ENCODE measurements around the gene ARHGAP29.
"Not testable (repeated sequence)": the region's sequence is repeated elsewhere in the genome, so short reads cannot be mapped to it uniquely, and the experiment has no call there.

ARHGAP29 gene

DNA sequence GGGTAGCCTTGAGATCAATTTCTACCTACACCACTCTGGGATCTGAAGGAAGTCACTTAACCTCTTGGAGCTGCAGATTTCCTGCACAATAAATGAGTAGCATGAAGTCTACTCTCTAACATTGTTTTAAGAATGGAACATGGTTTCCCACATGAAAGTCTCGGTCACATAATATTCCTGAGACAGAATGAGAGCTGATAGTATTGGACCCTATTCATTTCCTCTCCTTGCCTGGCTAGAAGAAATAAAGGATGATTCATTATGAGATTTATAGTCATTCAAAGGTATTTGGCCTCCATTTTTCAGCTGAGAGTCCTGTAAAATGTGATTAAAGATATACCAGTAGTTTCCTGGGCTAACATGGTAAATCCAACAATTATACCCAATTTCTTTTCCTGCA, 56.7 kb downstream of the ARHGAP29 start:
- DNase-seq (ENCODE audit: low read depth in 1 of 2, low spot score in 1 of 2), result no peak

DNA sequence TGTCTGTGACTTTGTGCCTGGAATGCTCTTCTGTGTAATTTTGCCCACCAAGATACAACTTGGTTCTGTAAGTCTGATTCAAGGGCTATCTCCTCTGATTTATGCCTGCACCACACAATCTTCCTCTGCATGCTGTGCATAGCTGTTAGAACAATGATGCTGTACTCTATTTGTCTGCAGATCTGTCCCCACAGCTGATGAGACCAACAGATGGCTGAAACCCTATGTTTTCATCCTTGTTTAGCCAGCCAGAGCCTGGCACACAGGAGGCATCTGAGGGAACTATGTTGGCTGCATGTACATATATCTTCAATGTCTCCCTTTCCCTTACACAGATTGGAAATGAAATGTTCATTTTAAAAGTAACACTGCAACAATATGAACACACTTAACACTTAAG, 58.5 kb downstream of the ARHGAP29 start:
- no peak for DNase-seq (ENCODE audit: low read depth in 1 of 2, low spot score in 1 of 2)

DNA sequence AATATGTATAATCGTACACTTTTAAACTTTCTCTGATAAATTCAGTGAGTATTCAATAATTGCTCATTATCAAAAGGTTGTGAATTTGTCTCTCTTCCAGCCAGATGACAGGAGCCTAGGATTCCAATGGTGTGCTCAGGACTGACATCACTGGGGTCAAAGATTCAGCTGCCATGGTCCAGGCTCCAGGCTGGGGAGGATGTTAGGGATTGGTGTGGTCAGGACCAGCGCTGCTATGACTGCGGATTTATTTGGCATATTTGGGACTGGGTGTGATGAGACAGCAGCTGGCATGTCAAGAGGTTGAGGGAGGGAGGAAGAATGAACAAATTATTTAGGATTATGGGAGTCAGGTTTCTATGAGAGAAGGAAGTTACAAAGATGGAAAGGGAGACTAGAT, 68.3 kb downstream of the ARHGAP29 start:
- DNase-seq (ENCODE audit: low read depth in 1 of 2, low spot score in 1 of 2), result no peak

DNA sequence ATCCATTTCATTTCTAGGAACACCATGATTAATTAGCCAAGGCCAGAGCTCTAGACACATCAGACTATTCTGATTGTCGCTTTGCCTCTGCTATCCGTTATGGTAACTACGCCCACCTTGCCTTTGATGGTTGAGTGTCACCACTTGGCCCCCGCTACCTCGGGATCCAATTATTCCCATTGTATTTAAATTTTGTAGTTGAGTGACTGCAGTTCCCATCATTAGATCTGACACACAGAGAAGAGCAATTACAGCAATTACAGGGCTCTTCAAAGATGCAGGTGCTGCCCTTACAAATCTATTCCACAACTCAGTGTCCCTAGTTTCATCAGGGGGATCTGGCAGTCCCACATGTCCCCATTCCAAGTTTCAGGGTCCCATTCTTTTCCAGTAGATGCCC, 71.5 kb downstream of the ARHGAP29 start:
- no peak for DNase-seq (ENCODE audit: low read depth in 1 of 2, low spot score in 1 of 2)

DNA sequence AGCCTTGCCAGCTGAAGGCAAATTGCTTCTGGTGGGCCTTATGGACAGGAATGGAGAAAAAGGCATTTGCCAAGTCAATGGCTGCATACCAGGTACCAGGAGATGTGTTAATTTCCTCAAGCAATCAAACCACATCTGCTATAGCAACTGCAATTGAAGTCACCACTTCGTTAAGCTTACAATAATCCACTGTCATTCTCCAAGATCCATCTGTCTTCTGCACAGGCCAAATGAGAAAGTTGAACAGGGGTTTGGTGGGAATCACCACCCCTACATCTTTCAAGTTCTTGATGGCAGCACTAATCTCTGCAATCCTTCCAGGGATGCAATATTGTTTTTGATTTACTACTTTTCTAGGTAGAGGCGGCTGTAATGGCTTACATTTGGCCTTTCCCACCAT, 72.5 kb downstream of the ARHGAP29 start:
- not testable (repeated sequence) for DNase-seq (ENCODE audit: low read depth in 1 of 2, low spot score in 1 of 2)

DNA sequence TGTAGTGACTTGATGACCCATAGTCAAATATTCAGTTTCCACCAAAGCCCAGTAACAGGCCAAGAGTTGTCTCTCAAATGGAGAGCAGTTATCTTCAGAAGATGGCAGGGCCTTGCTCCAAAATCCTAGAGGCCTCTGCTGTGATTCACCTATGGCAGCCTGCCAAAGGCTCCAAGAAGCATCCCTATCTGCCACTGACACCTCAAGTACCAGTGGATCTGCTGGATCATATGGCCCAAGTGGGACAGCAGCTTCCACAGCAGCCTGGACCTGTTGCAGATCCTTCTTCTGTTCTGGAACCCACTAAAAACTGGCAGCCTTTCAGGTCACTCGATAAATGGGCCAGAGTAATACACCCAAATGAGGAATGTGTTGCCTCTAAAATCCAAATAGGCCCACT, 73.3 kb downstream of the ARHGAP29 start:
- DNase-seq (ENCODE audit: low read depth in 1 of 2, low spot score in 1 of 2), result not testable (repeated sequence)

DNA sequence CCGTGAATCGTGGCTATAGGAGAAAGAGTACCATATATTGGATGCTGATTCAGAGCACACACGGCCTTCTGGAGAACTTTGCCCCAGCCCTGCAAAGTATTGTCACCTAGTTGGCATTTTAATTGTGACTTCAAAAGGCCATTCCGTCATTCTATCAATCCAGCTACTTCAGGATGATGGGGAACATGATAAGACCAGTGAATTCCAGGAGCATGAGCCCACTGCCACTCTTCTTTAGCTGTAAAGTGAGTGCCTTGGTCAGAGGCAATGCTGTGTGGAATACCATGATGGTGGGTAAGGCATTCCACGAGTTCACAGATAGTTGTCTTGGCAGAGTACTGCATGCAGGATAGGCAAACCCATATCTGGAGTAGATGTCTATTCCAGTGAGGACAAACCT, 74.1 kb downstream of the ARHGAP29 start:
- not testable (repeated sequence) for DNase-seq (ENCODE audit: low read depth in 1 of 2, low spot score in 1 of 2)

DNA sequence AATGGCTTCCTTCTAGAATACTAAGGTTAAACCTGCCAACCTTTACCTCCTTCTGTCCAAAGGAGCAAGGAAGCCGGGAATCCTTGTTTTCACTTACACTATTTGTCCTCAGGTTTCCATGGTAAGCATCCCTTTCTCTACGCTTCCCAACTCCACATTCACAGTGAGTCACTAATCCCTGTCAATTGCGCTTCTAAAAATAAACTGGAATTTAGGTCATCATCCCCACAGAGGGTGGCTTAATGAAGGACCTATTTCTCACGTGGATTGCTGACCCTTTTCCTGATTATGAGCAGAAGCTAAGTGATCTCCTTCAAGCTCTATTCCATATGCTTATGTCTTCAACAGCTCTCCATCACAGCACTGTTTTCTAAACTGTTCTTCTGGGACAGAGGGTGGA, 76.6 kb downstream of the ARHGAP29 start:
- DNase-seq (ENCODE audit: low read depth in 1 of 2, low spot score in 1 of 2), result no peak

DNA sequence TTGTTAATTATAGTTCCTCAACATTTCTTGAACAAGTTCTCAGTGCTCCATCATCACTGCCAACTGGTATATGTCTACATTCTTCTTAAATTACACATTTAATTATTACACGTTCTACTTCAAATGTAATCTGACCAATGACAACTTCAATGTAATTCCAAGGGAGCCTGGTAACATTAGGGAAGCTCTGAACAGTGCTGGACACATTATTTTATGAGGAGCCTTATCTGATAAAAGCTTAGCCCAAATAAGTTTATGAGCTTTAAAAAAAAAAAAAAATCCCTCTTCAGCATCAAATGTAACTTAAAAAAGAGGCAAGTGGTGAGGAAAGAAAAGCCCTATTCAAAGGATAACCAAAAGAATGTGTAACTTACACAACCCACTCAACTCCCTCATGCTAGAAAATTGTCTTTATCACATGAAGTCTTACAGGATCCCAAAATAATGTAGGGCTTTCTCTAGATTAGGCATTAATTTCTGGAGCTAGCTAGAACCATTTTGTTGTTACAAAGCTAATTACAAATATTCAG, 81.2 kb downstream of the ARHGAP29 start:
- DNase-seq (ENCODE audit: low read depth in 1 of 2, low spot score in 1 of 2), result no peak

DNA sequence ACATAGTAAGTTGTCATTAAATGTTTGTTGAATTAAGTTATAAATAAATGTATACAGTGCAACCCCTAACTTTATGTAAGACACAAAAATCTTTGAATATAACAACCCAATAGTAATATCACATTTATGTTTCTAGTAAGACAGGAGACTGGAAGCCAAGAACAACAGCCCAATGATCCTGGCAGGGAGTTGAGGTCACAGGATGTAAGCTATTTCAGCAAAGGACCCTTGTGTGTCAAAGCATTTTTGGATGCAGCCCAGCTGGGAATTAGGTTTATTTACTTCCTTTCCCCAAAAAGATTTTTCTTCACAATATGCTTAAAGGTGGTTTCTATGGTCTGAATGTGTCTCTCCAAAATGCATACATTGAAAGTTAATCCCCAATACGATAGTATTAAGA, 82.4 kb downstream of the ARHGAP29 start:
- DNase-seq (ENCODE audit: low read depth in 1 of 2, low spot score in 1 of 2), result no peak

DNA sequence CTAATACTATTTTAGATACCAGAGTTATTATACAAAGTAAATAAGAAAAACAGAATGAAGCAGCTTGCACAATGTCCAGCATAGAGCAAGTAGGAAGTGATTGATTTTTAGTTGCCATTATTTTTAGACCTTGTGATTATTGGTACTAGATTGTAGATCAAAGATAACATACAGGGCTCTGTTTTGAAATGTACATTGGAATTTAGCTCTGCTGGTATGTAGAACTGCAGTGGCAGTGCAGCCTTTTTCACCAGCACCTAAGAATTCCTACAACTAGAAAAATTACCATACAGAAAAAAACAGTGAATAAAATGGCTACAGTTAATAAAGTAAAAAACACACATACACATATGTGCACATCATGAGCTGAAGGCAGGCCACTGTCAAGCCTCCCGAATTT, 84.3 kb downstream of the ARHGAP29 start:
- DNase-seq (ENCODE audit: low read depth in 1 of 2, low spot score in 1 of 2), result no peak

DNA sequence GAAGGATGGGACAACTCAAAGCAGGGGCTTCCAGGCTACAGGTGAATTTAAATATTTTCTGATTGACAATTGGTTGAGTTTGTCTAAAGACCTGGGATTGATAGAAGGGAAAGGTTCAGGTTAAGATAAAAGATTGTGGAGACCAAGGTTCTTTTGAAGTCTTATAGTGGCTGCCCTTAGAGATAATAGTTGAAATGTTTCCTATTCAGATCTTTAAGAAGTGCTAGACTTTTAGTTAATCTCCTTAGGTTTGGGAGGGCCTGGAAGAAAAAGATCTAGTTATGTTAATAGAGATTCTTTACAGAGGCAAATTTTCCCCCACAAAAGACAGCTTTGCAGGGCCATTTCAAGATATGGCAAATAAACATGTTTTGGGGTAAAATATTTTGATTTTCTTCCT, 88.2 kb downstream of the ARHGAP29 start:
- DNase-seq (ENCODE audit: low read depth in 1 of 2, low spot score in 1 of 2), result not testable (repeated sequence)

DNA sequence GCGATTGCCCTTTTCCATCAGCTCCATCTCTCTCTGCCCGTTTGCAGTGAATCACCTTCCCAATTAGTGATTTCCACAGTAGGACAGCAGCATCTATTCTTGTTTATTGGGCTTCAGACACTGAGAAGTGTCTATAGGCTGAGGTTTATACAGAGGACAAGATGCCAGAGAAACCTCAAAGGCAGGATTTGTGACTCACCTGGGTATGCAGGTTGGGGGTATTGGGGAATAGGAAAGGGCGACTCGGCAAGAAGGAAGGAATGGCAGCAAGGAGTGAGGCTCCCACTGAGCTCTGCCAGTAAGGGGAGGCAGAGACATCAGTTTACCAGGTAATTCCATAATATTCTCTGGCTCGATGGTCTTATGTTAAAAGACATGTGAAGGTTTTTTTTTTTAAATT, 91.1 kb downstream of the ARHGAP29 start:
- no peak for DNase-seq (ENCODE audit: low read depth in 1 of 2, low spot score in 1 of 2)

DNA sequence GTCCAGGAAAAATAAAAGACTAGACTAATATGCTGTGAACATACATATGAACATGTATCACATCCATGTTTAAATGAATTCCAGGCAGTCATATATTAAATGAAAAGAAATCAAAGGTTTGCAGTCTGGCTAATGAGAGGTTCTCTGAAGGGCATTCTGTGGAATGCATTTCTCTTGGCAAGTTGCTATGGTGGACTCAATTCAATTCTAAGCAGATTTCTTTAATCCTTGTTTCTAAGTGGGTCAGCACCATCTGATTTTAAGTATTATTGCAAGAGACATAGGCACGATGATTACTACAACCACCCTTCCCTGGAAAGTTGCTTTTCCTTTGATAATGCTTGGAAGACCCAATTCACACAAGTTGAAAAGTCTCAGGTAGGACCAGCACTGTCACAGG, 92.5 kb downstream of the ARHGAP29 start:
- no peak for DNase-seq (ENCODE audit: low read depth in 1 of 2, low spot score in 1 of 2)

DNA sequence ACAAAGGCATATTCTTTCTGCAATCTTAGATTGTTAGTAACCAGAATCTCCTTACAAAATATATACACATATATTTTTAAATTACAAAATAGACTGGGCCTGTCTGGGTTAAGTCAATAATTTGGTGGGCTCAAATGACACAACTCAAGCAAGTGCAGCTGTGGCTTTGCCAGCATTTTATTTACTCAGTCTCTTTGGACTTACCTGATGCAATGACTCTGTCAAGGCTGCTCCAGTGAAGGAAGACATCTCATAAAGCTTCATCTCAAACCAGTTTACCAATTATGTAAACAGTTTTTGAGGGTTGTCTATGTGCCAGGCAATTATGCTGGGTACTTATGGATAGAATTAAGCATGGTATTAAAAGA, 93.6 kb downstream of the ARHGAP29 start:
- DNase-seq (ENCODE audit: low read depth in 1 of 2, low spot score in 1 of 2), result no peak

DNA sequence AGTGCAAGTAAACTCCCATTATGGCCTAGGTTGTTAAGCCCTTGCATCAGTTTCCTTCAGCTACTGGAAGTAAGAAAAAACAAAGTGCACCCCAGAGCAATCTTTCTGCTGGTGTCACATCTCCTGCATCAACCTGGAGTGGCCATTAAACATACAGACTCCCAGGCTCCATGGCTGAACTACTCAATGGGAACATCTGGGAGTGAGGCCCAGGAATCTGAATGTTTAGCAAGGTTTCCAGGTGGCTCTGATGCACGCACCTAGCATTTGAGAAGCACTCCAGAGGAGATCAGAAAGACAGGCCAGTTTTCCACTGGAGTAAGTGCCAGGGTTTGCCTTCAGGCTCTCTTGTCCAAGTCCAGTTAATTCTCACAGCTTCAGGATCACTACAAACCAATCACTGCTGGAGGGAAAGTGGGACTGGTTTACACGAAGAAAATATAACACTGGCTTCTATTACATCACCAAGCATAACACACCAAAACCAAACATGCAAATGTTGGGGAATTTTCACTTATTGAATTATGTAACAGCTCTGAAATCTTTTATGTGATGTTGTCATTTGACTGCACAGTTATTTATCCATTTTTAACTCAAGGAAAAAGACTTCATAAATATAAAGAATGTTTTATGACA, 94.1 kb downstream of the ARHGAP29 start:
- DNase-seq (ENCODE audit: low read depth in 1 of 2, low spot score in 1 of 2), result no peak

DNA sequence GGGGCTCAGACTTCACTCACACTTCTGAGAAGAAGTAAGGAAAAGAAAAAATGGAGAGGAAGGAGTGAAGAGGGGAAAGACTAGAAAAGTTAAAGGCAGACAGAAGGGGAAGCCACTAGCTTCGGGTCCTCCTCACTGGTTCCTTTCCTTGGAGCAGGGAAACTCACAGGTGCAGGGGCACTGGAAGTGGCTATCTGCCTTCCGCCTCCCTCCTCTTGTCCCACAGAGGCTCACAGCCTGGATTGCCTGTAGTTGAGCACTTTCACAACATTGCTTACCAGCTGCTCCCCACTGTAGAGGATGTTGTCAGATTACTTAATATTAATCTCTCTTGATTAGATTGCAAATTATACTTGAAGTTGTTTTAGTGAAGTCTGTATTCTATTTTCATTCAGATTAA, 94.8 kb downstream of the ARHGAP29 start:
- DNase-seq (ENCODE audit: low read depth in 1 of 2, low spot score in 1 of 2), result no peak

DNA sequence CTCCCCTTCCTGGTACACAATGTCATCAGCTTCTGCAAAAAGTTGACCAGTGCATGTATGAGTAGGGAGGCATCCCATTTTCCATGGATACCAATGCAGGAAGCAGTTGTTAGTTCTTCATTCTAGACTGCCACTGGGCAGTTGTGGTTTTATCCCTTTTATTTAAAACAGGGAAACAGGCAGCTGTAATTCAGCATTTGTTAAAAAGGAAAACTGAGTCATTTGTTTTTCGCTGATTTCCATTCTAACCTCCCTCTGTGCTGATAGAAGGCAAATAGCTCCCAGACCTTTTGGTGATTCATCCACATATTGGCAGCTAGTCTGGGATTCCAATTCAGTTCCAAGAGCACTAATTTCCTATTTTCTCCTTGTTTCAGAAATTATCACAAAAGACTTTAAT, 95.4 kb downstream of the ARHGAP29 start:
- DNase-seq (ENCODE audit: low read depth in 1 of 2, low spot score in 1 of 2), result no peak

DNA sequence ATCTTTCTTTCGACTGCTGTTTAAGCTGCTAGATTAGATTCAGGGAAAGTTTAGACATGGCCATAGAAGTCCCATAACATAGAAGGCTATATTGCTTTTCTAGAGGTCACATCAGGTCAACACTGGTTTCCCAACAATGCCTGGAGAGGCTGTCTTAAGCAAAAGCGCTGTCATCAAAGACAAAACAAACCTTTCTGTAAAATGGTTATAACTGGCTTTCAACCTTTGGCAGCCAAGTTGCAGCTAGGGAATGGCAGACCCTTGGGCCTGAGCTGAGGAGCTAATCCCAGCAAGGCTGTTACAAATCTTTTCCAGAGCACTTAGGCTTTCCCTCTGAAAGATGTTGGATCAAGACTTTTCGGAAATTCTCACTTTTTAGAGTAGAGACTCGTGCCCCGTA, 105.3 kb downstream of the ARHGAP29 start:
- no peak for DNase-seq (ENCODE audit: low read depth in 1 of 2, low spot score in 1 of 2)

DNA sequence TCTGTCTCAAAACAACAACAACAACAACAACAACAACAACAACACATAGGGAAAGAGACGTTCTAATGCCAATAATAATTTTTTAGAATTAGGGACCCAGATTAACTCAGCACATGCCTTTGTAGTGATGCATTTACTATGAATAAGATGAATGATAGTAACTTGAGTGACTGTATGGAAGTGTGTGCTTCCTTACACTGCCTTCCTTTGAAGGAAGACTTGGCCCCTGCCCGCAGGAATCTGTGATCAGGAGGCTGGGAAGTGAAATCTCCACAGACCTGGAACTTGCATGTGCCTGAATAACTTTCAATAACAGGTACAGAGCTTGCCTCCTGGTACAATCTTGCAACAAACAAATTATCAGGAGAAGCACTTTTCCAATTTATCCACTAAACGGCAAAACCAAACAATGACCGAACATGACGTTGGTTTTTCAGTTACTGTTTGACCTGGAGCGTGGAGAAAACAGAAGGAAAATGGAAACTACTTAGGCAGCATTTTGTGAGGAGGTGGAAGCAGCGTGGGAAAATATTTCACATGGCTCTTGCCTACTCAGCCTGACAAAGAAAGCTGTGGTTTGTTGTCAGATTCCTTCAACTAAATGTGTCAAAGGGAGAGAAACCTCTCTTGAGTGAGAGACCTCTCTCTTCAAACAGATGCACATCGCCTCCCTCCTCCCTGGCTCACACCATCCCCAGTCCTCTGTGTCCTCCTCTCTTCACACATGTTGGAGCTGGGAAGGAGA, 106.4 kb downstream of the ARHGAP29 start:
- no peak for DNase-seq (ENCODE audit: low read depth in 1 of 2, low spot score in 1 of 2)

DNA sequence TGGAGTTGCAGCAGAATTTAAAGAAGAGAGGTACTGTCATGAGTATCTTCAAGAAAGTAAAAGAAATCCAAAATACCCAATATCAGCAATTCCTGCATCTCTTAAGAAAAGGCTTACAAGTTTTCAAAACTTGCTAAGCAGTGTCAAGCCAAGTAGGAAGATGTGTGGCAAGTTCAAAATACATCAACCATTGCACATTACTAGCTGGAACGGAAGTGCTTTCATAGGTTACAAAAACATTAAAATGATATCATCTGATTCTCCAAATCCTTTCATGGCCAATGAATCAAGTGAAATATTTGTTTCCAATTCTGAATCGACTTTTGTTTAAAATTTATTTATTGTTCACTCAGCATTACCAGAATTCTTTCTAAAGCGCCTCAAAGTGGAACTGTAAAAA, 110.7 kb downstream of the ARHGAP29 start:
- no peak for DNase-seq (ENCODE audit: low read depth in 1 of 2, low spot score in 1 of 2)

DNA sequence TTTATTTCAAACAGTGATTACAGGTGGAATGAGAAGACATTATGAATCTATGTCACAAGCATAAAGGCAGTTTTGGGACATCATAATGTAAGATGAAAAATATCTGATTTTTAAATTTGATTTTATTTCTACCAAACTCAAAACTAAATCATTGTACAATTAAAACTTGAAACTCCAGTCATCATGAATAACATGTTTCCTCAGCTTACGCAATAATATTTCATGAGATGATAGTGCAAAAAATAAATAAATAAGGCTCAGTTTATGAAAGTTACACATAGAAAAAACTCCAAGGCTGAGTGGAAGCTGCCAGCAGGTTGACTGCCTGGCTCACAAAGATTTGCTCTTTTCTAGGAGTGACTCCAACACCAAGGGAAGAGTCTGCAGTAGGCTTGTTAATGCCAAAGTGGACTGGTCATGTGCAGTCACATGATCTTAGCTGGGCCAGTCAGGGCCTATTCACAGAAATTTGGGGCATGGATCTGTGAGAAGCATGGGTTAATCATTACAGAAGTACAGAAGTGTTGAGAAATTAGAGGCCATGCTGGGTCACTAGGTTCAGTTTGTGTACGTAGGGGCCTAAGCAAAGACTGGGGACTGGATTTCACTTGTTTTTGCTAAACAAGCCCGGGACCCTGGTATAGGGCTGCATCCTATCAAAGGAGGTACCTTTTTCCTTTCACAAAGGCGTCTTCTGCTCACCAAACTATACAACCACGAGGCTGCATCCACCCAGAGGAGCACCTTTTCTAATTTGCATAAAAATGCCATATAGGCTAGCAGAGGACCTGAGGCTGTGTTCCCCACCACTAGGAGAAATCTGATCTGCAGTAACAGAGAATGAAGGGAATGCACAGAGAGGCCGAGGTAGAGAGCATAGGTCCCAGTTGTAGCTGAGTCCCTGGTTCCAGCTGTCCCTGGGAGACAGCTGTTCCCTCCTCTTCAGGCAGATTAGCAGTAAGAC, 111.6 kb downstream of the ARHGAP29 start:
- no peak for DNase-seq (ENCODE audit: low read depth in 1 of 2, low spot score in 1 of 2)
